Thyroid gland (tissue), 4 donors: ENCODE results near the gene CORT. TPM values are rescaled to one million over a fixed set of nuclear protein-coding genes. Genes with fewer than 3 reads are reported as not detected.

ENCODE experiments used
- DNase-seq, 2 donors: peaks; one replicate each; pipeline ENCODE4 v3.0.0-alpha.2; 2019
- H3K27ac ChIP-seq, 3 donors: fragments of 200-600 bp; sonication (generic); 1 replicate in 2 of 3; 2 replicates in 1 of 3; pipeline ENCODE4 v1.5.1; 2016 to 2019; ENCODE audit warnings: mild to moderate bottlenecking in 1 of 3, moderate library complexity in 1 of 3
- H3K27me3 ChIP-seq: fragments of 200-600 bp; sonication (generic); one replicate; pipeline ENCODE4 v1.5.1; 2019
- H3K36me3 ChIP-seq, 2 donors: fragments of 200-600 bp; sonication (generic); one replicate each; pipeline ENCODE4 v1.5.1; 2016 to 2019
- H3K4me1 ChIP-seq, 2 donors: fragments of 200-600 bp; sonication (generic); one replicate each; pipeline ENCODE4 v1.5.1; 2017 to 2019
- H3K4me3 ChIP-seq, 3 donors: fragments of 200-600 bp; sonication (generic); replicated peaks in 1 of 3; 1 replicate in 2 of 3; 2 replicates in 1 of 3; pipeline ENCODE4 v1.5.1; 2016; ENCODE audit warnings: mild to moderate bottlenecking in 1 of 3
- H3K9me3 ChIP-seq: fragments of 200-600 bp; sonication (generic); one replicate; pipeline ENCODE4 v1.5.1; 2017
- CTCF ChIP-seq, 6 experiments: fragments of 200-600 bp in 3 of 6; fragments of 450-650 bp in 3 of 6; sonication (generic) in 3 of 6; IDR thresholded peaks; one replicate each; pipeline ENCODE4 v1.5.1; 2016 to 2019; ENCODE audit warnings: antibody characterized with exemption in 6 of 6, mild to moderate bottlenecking in 2 of 6, inconsistent platforms in 1 of 6, moderate library complexity in 1 of 6
- POLR2A ChIP-seq, 2 donors: fragments of 450-650 bp; IDR thresholded peaks; one replicate each; pipeline ENCODE4 v1.6.1; 2017; ENCODE audit warnings: antibody characterized with exemption in 2 of 2, mild to moderate bottlenecking in 2 of 2, moderate library complexity in 1 of 2
- WGBS, 2 donors: methylation state at CpG; one replicate each; pipeline ENCODE4 v1.1.5; 2017; 5-methylcytosine and 5-hydroxymethylcytosine counted together
- intact Hi-C: fragments of 100-400 bp; cut with DNase I; formaldehyde crosslinking; loops from one replicate; pipeline ENCODE4 v1.15.1; 2023
- total RNA-seq, 4 donors: library from RNA; depleted of rRNA; stranded (reverse); fragments of >200 nt; gene quantifications; one replicate each; pipeline ENCODE4 v1.2.3, GENCODE V29; 2016

The CORT gene
- total RNA-seq, 4 donors from 2014 or later: 0.54 to 0.89 TPM; not detected in 2

GRCh38 chr1:10440305-10440704 lies 9.5 kb upstream of the CORT start:
- Histone ChIP-seq H3K4me1 (no peaks in the 10 kb centered on the region), H3K4me3 (no peak overlapping the region), H3K9me3 (no peaks in the 10 kb centered on the region), H3K27ac (no peak overlapping the region), H3K27me3 (no peaks in the 10 kb centered on the region), H3K36me3 (no peaks in the 10 kb centered on the region)
- TF ChIP-seq CTCF (IDR thresholded peaks at IDR 0.05) (no peak), POLR2A (IDR thresholded peaks at IDR 0.05) (no peak)
- 95 to 97% methylated on average over 2 of the region's 2 CpGs for WGBS, 2 donors
- intact Hi-C loops: no loop called here
- DNase-seq: no peak

- intact Hi-C loops: no loop called here
- WGBS, 2 donors: 94 to 97% methylated on average over 5 of the region's 5 CpGs
- H3K4me1 ChIP-seq: no peaks in the 10 kb centered on the region
Observed at GRCh38 chr1:10440794-10441193, 9.0 kb upstream of the CORT start.

GRCh38 chr1:10444248-10444647 lies 5.6 kb upstream of the CORT start:
- no peaks in the 10 kb centered on the region for H3K9me3 ChIP-seq
- no peak for DNase-seq
- no peaks in the 10 kb centered on the region for H3K4me1 ChIP-seq
- WGBS, 2 donors: 93 to 97% methylated on average over 6 of the region's 6 CpGs
- intact Hi-C loops: no loop called here
- TF ChIP-seq CTCF (IDR thresholded peaks at IDR 0.05): no peak
- no peaks in the 10 kb centered on the region for H3K27me3 ChIP-seq
- no peaks in the 10 kb centered on the region for H3K36me3 ChIP-seq
- no peak overlapping the region for H3K4me3 ChIP-seq
- H3K27ac ChIP-seq: no peak overlapping the region

More at GRCh38 chr1:10440794-10441193, 9.0 kb upstream of the CORT start:
- Histone ChIP-seq H3K27me3 (no peaks in the 10 kb centered on the region), H3K36me3 (no peaks in the 10 kb centered on the region), H3K4me3 (no peak overlapping the region), H3K9me3 (no peaks in the 10 kb centered on the region), H3K27ac (no peak overlapping the region)
- TF ChIP-seq POLR2A (IDR thresholded peaks at IDR 0.05) (no peak), CTCF (IDR thresholded peaks at IDR 0.05) (no peak)
- DNase-seq: no peak

- H3K9me3 ChIP-seq: no peaks in the 10 kb centered on the region
- no peak for DNase-seq
- 89 to 94% methylated on average over 7 of the region's 7 CpGs for WGBS, 2 donors
- no peak overlapping the region for H3K4me3 ChIP-seq
- intact Hi-C loops: no loop called here
- H3K36me3 ChIP-seq: no peaks in the 10 kb centered on the region
- TF ChIP-seq CTCF (IDR thresholded peaks at IDR 0.05) (no peak), POLR2A (IDR thresholded peaks at IDR 0.05) (no peak)
- no peaks in the 10 kb centered on the region for H3K4me1 ChIP-seq
- H3K27ac ChIP-seq: no peak overlapping the region
- no peaks in the 10 kb centered on the region for H3K27me3 ChIP-seq
Observed at GRCh38 chr1:10444795-10445397, 4.9 kb upstream of the CORT start.

- Histone ChIP-seq H3K36me3 (no peaks in the 10 kb centered on the region), H3K9me3 (no peaks in the 10 kb centered on the region), H3K27me3 (no peaks in the 10 kb centered on the region), H3K4me3 (no peak overlapping the region), H3K4me1 (no peaks in the 10 kb centered on the region), H3K27ac (no peak overlapping the region)
- intact Hi-C loops: no loop called here
- no peak for TF ChIP-seq CTCF (IDR thresholded peaks at IDR 0.05)
- no peak for TF ChIP-seq POLR2A (IDR thresholded peaks at IDR 0.05)
- WGBS, 2 donors: 90 to 97% methylated on average over 7 of the region's 7 CpGs
- no peak for DNase-seq
Observed at GRCh38 chr1:10446790-10447422, 2.9 kb upstream of the CORT start.
